Sigmoid colon (tissue), 4 donors: Measurements from ENCODE around the gene IQGAP2.

Experiments used
- CTCF ChIP-seq, 4 experiments: fragments of 450-650 bp in 3 of 4; fragments of 200-600 bp in 1 of 4; IDR thresholded peaks; one replicate each; pipeline ENCODE4 v1.5.1; 2016 to 2019; ENCODE audit warnings: antibody characterized with exemption in 4 of 4, mild to moderate bottlenecking in 3 of 4, moderate library complexity in 2 of 4
- EP300 ChIP-seq, 4 donors: sonication (generic); formaldehyde crosslinking; IDR thresholded peaks; one replicate each; pipeline ENCODE4 v1.6.1; 2017; ENCODE audit warnings: antibody characterized with exemption in 4 of 4
- POLR2A ChIP-seq, 2 donors: fragments of 450-650 bp; IDR thresholded peaks; one replicate each; pipeline ENCODE4 v1.6.1; 2016; ENCODE audit warnings: antibody characterized with exemption in 2 of 2, mild to moderate bottlenecking in 2 of 2, moderate library complexity in 2 of 2
- POLR2AphosphoS5 ChIP-seq, 4 donors: sonication (generic); formaldehyde crosslinking; IDR thresholded peaks; one replicate each; pipeline ENCODE4 v1.6.1; 2017; ENCODE audit warnings: antibody characterized with exemption in 4 of 4

- TF ChIP-seq CTCF (IDR thresholded peaks at IDR 0.05) = no peak
- no peak for TF ChIP-seq POLR2AphosphoS5 (IDR thresholded peaks at IDR 0.05)
- TF ChIP-seq EP300 (IDR thresholded peaks at IDR 0.05) = no peak
- no peak for TF ChIP-seq POLR2A (IDR thresholded peaks at IDR 0.05)
Measured at GRCh38 chr5:76414788-76415187, 11.7 kb downstream of the IQGAP2 start.
